Measurements from ENCODE around the gene TMC3.

GRCh38 chr15:81312790-81313543 is 61.0 kb downstream of the TMC3 start:
- TF ChIP-seq, protein P1, sequence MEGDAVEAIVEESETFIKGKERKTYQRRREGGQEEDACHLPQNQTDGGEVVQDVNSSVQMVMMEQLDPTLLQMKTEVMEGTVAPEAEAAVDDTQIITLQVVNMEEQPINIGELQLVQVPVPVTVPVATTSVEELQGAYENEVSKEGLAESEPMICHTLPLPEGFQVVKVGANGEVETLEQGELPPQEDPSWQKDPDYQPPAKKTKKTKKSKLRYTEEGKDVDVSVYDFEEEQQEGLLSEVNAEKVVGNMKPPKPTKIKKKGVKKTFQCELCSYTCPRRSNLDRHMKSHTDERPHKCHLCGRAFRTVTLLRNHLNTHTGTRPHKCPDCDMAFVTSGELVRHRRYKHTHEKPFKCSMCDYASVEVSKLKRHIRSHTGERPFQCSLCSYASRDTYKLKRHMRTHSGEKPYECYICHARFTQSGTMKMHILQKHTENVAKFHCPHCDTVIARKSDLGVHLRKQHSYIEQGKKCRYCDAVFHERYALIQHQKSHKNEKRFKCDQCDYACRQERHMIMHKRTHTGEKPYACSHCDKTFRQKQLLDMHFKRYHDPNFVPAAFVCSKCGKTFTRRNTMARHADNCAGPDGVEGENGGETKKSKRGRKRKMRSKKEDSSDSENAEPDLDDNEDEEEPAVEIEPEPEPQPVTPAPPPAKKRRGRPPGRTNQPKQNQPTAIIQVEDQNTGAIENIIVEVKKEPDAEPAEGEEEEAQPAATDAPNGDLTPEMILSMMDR (IDR thresholded peaks at IDR 0.05) = no peak
- TF ChIP-seq FOXM1 (IDR thresholded peaks at IDR 0.05; ENCODE audit: low read depth) = no peak
